NOMO-1 treated with DMSO at 0.1 percent for 48 hours (cell line): ENCODE measurements around the gene GTF2I.
"Not testable (repeated sequence)": the region's sequence is repeated elsewhere in the genome, so short reads cannot be mapped to it uniquely, and the experiment has no call there.

ENCODE experiments used
- DNase-seq: peaks from one replicate; lab custom pipeline; 2025; ENCODE audit not compliant: unreplicated experiment; lab: John Stamatoyannopoulos, UW

Gene GTF2I

DNA sequence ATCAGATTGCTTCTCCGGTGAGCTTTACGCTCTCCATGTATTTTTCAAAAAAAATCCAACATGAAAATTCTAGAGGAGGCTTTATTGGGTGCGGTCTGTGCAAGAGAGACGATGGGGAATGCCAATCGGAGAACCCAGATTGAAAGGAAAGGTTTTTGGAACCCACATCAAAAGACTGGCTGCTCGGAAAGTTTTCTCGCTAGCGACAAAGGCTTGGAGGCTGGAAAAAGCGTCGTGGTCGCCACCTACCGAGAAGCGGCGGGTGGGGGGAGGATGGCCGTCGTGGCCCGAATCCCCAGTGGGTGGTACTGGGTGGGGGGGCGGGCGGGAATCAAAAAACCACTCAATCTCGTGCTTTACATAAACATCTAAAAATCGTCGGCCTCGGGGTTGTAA is 1.1 kb upstream of the GTF2I start:
- DNase-seq, result peak; percentile 81

GRCh38 chr7:74656837-74657691 is 454 bp upstream of the GTF2I start:
- peak; percentile 100 for DNase-seq

DNA sequence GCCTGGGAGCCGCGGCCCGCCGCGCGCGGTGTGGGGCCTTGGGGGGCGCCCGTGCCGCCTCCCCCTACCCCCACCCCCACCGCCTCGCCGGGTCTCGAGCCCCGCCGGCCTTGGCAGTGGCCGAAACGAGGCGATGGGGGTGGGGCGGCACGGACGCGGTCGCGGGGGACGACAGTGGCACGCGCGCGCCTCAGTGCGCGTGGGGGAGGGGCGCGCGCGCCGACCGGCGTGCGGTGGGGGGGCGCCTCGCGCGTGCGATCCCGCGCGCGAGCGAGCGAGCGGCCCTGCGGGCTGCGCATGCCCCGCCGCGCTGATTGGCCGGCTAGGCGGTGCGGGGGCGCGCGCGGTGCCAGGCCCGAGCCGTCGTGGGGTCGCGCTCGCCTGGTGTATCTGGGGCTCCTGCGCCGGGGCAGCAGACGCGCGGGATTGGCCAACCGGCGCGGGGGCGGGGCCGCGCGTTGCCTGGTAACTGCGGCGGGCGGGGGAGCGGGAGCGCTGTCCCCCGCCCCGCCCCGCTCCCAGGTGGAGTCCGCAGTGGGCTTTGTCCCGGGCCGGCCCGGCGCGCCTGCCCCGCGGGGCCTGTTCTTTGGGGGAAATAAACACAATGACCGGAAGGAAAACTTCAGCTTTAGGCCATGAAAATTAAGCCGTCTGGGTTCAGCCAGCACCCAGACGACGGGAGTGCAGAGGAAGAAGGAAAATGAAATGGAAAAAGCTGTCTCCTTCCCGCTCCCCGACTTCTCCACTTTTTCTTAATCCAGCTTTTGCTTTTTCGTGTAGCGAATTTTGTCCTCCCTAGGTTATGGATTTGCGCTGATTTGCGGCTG is 873 bp downstream of the GTF2I start:
- peak; percentile 99 for DNase-seq

- DNase-seq, result peak; percentile 19
Observed at GRCh38 chr7:74660202-74660601, 2.7 kb downstream of the GTF2I start.

GRCh38 chr7:74661836-74662794 is 4.6 kb downstream of the GTF2I start:
- DNase-seq, result not testable (repeated sequence)

- DNase-seq, result no peak
Observed at GRCh38 chr7:74665296-74665938, 7.9 kb downstream of the GTF2I start.

DNA sequence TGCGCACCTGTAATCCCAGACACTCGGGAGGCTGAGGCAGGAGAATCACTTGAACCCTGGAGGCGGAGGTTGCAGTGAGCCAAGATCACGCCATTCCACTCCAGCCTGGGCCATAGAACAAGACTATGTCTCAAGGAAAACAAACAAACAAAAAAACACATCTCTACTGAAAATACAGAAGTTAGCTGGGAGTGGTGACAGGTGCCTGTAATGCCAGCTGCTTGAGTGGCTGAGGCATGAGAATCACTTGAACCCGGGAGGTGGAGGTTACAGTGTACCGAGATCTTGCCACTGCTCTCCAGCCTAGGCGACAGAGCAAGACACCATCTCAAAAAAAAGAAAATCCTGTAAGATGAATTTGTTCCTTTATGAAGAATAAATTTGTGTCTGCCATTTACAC is 9.5 kb downstream of the GTF2I start:
- DNase-seq, result not testable (repeated sequence)

DNA sequence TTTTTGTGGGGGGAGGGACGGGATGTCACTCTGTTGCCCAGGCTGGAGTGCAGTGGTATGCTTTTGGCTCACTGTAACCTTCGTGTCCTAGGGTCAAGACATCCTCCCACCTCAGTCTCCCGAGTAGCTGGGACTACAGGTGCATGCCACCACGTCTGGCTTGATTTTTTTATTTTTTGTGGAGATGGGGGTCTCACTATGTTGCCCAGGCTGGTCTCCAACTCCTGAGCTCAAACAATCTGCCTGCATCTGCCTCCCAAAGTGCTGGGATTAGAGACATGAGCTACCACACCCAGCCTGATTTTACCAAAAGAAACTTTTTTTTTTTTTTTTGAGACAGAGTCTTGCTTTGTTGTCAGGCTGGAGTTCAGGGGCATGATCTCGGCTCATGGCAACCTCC is 10.0 kb downstream of the GTF2I start:
- DNase-seq, result not testable (repeated sequence)

DNA sequence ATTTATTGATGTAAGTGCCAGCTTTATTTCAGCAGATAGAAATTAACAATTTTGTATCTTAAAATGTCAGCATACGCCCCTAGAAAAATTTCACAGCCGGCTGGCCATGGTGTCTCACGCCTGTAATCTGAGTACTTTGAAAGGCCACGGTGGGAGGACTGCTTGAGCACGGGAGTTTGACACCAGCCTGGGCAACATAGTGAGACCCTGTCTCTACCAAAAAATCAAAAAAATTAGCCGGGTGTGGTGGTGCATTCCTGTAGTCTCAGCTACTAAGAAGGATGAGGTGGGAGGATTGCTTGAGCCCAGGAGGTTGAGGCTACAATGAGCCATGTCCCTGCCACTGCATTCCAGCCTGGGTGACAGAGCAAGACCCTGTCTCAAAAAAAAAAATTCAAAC is 14.1 kb downstream of the GTF2I start:
- no peak for DNase-seq

DNA sequence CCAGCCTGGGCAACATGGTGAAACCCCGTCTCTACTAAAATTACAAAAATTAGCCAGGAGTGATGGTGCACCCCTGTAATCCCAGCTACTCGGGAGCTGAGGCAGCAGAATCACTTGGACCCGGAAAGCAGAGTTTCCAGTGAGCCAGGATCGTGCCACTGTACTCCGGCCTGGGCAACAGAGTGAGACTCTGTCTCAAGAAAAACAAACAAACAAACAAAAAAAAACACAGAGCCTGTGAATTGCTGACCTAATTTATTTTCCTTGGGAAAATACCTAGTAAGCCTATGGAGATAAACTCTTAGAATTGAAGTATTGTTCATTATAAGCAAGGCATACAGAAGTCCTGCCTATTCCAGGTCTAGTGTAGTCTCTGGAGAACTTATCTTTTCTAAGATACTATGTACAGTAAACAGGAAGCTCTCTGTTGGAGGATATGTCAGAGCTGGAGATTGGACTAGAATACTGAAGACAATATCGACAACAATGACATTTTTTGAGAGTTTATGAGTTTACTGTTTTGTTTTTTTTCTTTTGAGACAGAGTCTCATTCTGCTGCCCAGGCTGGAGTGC is 14.9 kb downstream of the GTF2I start:
- DNase-seq, result no peak

GRCh38 chr7:74674166-74674565 is 16.6 kb downstream of the GTF2I start:
- DNase-seq, result no peak

GRCh38 chr7:74682829-74683228 is 25.3 kb downstream of the GTF2I start:
- no peak for DNase-seq

DNA sequence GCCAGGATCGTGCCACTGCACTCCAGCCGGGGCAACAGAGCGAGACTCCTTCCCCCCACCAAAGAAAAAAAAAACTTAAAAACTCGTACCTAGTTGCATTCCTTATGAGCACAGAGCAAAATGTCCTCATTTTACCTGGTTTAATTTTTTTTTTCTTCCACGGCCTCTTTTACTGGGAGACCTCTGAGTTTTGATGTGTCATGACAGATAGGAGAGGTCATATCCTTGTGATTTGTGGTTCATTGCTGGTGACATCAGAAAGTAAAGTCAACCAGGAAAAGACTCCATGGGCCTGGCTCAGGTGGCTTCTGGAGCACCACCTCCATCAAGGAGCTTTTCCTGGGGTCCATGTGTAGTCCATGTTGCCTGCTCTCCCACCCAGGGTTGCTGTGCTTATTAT is 26.3 kb downstream of the GTF2I start:
- no peak for DNase-seq

DNA sequence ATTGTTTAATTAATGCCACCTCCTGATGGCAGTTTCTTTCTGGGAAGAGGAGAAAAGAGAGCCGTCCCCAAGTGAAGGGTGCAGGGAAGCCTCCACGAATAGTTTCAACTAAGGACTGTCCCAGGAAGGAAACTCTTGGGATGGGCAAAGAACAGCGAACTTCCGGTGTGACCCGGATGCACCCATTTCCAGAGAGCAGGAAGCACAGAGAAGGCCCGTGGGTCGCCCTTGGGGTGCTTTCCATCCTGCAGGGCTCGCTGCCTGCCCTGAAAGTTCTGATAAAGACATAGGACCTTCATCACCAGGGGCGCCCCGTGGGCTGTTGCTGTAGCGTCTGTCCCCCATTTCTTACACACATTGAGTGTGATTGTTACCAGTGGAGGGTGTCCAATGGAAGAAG is 27.0 kb downstream of the GTF2I start:
- no peak for DNase-seq

DNA sequence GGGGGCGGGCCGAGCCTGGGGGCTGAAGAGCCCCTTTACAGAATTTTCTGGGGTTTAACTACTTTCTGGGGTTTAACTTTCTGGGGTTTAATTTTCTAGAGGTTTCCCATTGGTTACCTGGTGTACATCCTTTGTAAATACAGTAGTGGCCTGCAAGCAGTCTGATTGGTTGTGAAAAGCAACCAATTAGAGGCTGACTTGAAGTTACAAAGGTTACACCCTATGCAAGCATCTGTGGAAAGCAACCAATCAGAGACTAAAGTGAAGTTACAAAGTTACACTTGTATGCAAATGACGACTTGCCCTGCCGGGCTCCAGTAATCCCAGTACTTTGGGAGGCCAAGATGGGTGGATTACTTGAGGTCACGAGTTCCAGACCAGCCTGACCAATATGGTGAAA is 27.4 kb downstream of the GTF2I start:
- no peak for DNase-seq

DNA sequence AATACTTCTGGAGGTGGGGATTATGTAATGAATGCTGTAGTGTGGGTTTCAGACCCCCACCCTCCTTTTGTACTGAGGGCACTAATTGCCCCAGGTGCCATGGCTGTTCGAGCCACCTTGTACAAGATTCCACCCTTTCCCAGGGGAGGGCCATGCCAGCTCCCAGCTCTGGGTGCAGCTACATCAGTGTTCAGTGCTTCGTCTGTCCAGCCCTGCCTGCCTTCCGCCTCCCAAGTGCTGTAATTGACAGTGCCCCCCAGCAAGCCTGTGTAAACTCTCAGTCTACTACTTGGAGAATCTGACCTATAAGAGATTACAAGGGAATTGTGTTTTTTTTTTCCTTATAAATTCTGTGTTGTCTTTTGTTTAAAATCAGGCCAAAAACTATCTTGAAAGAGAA is 33.0 kb downstream of the GTF2I start:
- DNase-seq, result no peak

DNA sequence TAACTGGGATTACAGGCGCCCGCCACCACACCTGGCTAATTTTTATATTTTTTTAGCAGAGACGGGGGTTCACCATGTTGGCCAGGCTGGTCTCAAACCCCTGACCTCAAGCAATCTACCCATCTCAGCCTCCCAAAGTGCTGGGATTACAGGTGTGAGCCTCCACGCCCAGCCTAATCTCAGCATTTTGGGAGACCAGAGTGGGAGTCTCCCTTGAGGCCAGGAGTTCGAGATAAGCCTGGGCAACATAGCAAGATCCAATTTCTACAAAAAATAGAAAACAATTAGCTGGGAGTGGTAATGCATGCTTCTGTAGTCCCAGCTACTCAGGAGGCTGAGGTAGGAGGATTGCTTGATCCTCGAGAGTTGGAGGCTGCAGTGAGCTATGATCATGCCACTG is 46.9 kb downstream of the GTF2I start:
- not testable (repeated sequence) for DNase-seq

- no peak for DNase-seq
Observed at GRCh38 chr7:74707238-74707637, 49.7 kb downstream of the GTF2I start.

DNA sequence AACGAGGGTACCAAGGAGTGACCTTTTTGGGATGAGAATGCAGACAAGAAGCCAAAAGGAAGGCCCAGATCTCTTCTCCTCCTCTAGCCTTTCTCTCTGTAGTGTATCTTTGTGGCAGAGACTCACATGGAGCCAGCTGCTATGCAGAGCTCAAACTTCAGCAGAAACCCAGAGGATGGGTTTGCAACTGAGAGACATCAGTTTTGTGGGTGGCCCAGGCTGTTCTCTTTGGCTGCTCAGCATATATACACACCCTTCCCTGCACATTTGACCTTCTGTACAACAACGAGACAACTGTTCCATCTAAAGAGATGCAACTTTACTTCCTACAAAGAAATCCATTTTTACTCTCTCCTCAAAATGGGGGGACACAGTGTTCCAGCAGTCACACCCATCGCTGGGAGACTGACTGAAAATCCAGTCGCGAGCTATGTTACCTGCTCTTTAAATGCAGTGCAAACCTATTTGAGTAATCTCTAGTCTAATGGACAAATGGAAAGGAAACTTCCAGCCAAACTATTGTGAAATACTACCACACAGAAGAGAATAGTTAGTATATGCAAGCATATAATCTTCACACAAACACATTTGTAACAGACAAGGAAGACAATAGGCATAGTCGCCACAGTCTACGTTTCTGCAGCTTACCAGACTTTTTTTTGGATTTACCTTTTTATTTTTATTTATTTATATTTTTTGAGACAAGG is 51.2 kb downstream of the GTF2I start:
- no peak for DNase-seq
